Activated CD4-positive, CD25-positive, alpha-beta regulatory T cell treated with anti-CD3 and anti-CD28 coated beads, Interleukin-2, amount 50 U/mL, for 72 hours (primary cell): ENCODE results near the gene ACTA2.
A peak's percentile ranks its signal among the peaks of the same experiment; 100 is the strongest.
"Not testable (repeated sequence)": the region's sequence is repeated elsewhere in the genome, so short reads cannot be mapped to it uniquely, and the experiment has no call there.

Experiments used
- DNase-seq: peaks from one replicate; pipeline ENCODE4 v3.0.0; 2021

The ACTA2 gene

GRCh38 chr10:88949051-88949450 lies 3.5 kb downstream of the ACTA2 start:
- DNase-seq: no peak

- DNase-seq: no peak
Observed at GRCh38 chr10:88946965-88947590, 5.5 kb downstream of the ACTA2 start.

GRCh38 chr10:88946200-88946599 lies 6.4 kb downstream of the ACTA2 start:
- no peak for DNase-seq

GRCh38 chr10:88944813-88945212 lies 7.8 kb downstream of the ACTA2 start:
- DNase-seq: no peak

- DNase-seq: no peak
Observed at GRCh38 chr10:88943778-88944177, 8.8 kb downstream of the ACTA2 start.

DNA sequence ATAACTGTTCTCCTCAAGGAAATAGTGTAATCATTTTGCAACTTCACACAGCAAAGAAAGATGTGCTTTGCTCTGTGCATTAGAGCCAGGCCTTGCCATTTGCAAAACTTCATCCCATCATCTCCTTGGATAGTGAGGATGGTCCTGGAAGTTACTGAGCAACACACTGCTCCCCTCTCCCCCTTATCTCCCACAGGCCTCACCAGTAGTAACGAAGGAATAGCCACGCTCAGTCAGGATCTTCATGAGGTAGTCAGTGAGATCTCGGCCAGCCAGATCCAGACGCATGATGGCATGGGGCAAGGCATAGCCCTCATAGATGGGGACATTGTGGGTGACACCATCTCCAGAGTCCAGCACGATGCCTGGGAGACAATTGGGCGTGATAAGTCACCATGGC lies 11.5 kb downstream of the ACTA2 start:
- DNase-seq: no peak

DNA sequence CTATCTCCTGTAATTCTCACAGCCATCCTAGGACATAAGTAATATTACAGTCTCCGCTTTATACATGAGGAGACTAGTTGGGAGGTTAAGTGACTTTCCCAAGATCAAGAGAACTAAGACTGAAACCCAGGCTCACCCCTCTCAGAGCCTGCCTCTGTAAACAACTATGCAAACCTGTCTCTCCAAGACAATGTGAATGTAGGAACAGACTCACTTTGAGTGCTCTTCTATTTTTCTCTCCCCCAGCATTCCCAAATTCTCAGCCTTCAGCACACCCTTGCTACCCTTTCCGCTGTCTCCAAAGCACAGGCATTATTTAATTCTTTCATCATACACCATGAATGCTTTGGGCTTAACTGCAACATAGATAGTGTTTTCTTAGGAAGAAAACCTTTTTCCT lies 13.6 kb downstream of the ACTA2 start:
- no peak for DNase-seq

DNA sequence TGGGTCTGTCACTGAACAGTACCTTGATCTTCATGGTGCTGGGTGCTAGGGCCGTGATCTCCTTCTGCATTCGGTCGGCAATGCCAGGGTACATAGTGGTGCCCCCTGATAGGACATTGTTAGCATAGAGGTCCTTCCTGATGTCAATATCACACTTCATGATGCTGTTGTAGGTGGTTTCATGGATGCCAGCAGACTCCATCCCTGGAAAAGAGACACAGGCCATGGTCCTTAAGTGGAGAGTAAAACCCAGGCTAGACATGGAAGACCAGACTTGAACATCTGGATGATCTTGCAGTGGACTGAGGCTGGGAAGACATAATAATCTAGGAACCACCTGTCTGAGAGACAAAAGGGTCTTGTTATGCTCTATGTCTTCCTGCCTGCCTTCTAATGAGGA lies 14.5 kb downstream of the ACTA2 start:
- DNase-seq: no peak

- no peak for DNase-seq
Observed at GRCh38 chr10:88936656-88937055, 15.9 kb downstream of the ACTA2 start.

DNA sequence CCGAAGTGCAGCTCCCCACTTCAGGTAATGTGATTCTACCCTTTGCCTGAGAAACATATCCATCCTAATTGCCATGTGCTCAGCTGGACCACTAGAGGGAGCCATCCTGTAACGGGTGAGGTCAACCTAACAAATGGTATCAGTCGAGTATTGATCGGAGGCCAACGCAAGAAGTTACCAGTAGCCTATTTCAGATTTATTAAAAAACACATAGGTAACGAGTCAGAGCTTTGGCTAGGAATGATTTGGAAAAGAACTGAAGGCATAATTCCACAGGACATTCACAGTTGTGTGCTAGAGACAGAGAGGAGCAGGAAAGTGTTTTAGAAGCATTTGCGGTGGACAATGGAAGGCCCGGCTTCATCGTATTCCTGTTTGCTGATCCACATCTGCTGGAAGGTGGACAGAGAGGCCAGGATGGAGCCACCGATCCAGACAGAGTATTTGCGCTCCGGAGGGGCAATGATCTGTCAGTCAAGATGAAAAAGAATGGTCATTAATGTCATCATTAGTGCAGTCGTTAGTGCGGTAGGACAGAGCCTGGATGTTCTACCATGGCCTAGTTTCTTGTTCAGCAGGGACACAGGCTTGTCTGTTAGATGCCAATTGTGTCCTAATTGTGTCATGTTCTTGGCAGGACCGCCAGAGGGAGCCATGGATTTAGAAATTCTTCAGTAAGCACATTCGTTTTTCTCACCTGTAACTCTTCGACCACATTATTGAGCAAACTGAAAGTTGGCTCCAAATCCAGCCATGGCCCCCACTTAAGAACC lies 17.5 kb downstream of the ACTA2 start:
- DNase-seq: peak; percentile 58

GRCh38 chr10:88933564-88933963 lies 19.0 kb downstream of the ACTA2 start:
- no peak for DNase-seq

GRCh38 chr10:88932539-88933256 lies 19.9 kb downstream of the ACTA2 start:
- no peak for DNase-seq

GRCh38 chr10:88932029-88932428 lies 20.5 kb downstream of the ACTA2 start:
- DNase-seq: not testable (repeated sequence)

GRCh38 chr10:88931548-88931947 lies 21.0 kb downstream of the ACTA2 start:
- DNase-seq: no peak

GRCh38 chr10:88928254-88928653 lies 24.3 kb downstream of the ACTA2 start:
- no peak for DNase-seq

- DNase-seq: no peak
Observed at GRCh38 chr10:88927416-88927690, 25.2 kb downstream of the ACTA2 start.

GRCh38 chr10:88926566-88927415 lies 25.8 kb downstream of the ACTA2 start:
- no peak for DNase-seq

GRCh38 chr10:88923520-88923919 lies 29.1 kb downstream of the ACTA2 start:
- no peak for DNase-seq

GRCh38 chr10:88922041-88922440 lies 30.5 kb downstream of the ACTA2 start:
- no peak for DNase-seq

GRCh38 chr10:88920986-88921593 lies 31.5 kb downstream of the ACTA2 start:
- DNase-seq: no peak

DNA sequence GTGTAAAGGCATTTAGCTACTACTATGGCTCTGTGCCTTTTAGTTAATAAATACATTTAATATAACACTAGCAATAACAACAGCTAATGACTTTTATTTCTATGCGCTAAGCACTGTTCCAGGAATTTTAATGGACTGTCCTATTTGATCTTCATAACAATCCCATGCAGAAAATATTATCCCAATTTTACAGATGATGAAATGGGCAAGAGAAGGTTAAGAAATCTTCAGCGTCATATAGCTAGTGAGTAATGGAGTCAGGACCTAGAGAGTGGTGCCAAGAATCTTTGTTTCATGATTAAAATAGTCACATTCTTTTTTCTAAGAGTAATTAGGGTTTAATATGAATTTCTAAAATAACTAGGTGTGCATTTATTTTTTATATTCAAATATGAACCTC lies 32.4 kb downstream of the ACTA2 start:
- DNase-seq: no peak

DNA sequence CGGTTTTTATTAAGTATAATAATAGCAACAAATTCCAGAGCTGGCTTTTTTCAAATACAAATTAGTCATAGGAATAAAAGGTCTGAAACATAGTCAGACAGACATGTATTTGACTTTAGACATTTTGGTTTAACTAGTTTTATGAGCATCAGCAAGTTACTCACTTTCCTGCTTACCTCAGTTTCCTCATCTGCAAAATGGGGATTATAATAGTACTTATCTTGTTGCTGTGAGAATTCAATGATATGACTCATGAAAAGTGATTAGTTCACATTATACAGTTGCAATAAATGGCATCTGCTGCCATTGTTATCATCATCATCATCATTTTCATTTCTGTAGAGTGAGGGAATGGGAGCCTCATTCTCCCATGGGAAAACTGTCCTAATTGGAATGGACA lies 33.5 kb downstream of the ACTA2 start:
- DNase-seq: no peak
